Ectodermal cell (in vitro differentiated cells): ENCODE measurements around the gene BCAS1.
A peak's percentile ranks its signal among the peaks of the same experiment; 100 is the strongest.

Source experiments
- H3K27ac ChIP-seq: 2 replicates; pipeline ENCODE4 v1.7.0; 2013; ENCODE audit warnings: mild to moderate bottlenecking, low read depth, low read length; ENCODE audit not compliant: insufficient read depth, poor library complexity, severe bottlenecking
- H3K27me3 ChIP-seq: 2 replicates; pipeline ENCODE4 v1.7.0; 2013; ENCODE audit warnings: mild to moderate bottlenecking, low read length; ENCODE audit not compliant: insufficient read depth, control insufficient read depth, poor library complexity, severe bottlenecking
- H3K36me3 ChIP-seq: one replicate; pipeline ENCODE4 v1.7.0; 2013; ENCODE audit warnings: low read length; ENCODE audit not compliant: control insufficient read depth, insufficient read depth
- H3K4me1 ChIP-seq: one replicate; pipeline ENCODE4 v1.7.0; 2013; ENCODE audit warnings: low read length; ENCODE audit not compliant: control insufficient read depth, insufficient read depth
- H3K4me3 ChIP-seq: 2 replicates; pipeline ENCODE4 v1.7.0; 2013; ENCODE audit warnings: low read depth, low read length, control low read depth; ENCODE audit not compliant: insufficient read depth
- H3K9me3 ChIP-seq: 2 replicates; pipeline ENCODE4 v1.7.0; 2013; ENCODE audit warnings: mild to moderate bottlenecking, low read length, moderate library complexity; ENCODE audit not compliant: control insufficient read depth
- WGBS, 2 experiments: methylation state at CpG; one replicate each; pipeline ENCODE4 v1.1.7; 2013; ENCODE audit warnings: missing lambda C conversion rate in 2 of 2; 5-methylcytosine and 5-hydroxymethylcytosine counted together

Gene BCAS1

GRCh38 chr20:53948383-53949318, 121.7 kb downstream of the BCAS1 start:
- no peak overlapping the region for H3K27ac ChIP-seq
- H3K9me3 ChIP-seq = no peaks in the 10 kb centered on the region
- H3K4me3 ChIP-seq = no peak overlapping the region
- peaks cover 14% of the 10 kb centered on the region for H3K4me1 ChIP-seq
- 96% methylated on average over 10 to 11 of the region's 11 CpGs for WGBS, 2 experiments
- H3K27me3 ChIP-seq = no peaks in the 10 kb centered on the region
- H3K36me3 ChIP-seq = no peaks in the 10 kb centered on the region

- no peak overlapping the region for H3K27ac ChIP-seq
- WGBS, 2 experiments = 87 to 88% methylated on average over 17 of the region's 17 CpGs
- no peak overlapping the region for H3K4me3 ChIP-seq
- no peaks in the 10 kb centered on the region for H3K36me3 ChIP-seq
- H3K4me1 ChIP-seq = peaks cover 14% of the 10 kb centered on the region
- H3K27me3 ChIP-seq = no peaks in the 10 kb centered on the region
- H3K9me3 ChIP-seq = no peaks in the 10 kb centered on the region
Measured at GRCh38 chr20:53947501-53948195, 122.7 kb downstream of the BCAS1 start.

GRCh38 chr20:53946106-53946505, 124.3 kb downstream of the BCAS1 start:
- Histone ChIP-seq H3K9me3 (no peaks in the 10 kb centered on the region), H3K4me3 (no peak overlapping the region), H3K27ac (no peak overlapping the region), H3K36me3 (no peaks in the 10 kb centered on the region), H3K4me1 (peaks cover 29% of the 10 kb centered on the region), H3K27me3 (no peaks in the 10 kb centered on the region)
- 97 to 98% methylated on average over 3 to 4 of the region's 4 CpGs for whole genome bisulfite sequencing, 2 experiments

GRCh38 chr20:53945478-53945877, 124.9 kb downstream of the BCAS1 start:
- WGBS, 2 experiments = 85 to 100% methylated on average over 1 to 2 of the region's 2 CpGs
- H3K27ac ChIP-seq = no peak overlapping the region
- H3K4me3 ChIP-seq = no peak overlapping the region
- H3K9me3 ChIP-seq = no peaks in the 10 kb centered on the region
- peaks cover 30% of the 10 kb centered on the region for H3K4me1 ChIP-seq
- no peaks in the 10 kb centered on the region for H3K36me3 ChIP-seq
- H3K27me3 ChIP-seq = no peaks in the 10 kb centered on the region

- H3K4me3 ChIP-seq = no peak overlapping the region
- H3K36me3 ChIP-seq = no peaks in the 10 kb centered on the region
- H3K27me3 ChIP-seq = no peaks in the 10 kb centered on the region
- peaks cover 24% of the 10 kb centered on the region for H3K4me1 ChIP-seq
- H3K9me3 ChIP-seq = no peaks in the 10 kb centered on the region
- WGBS, 2 experiments = 87 to 88% methylated on average over 7 of the region's 7 CpGs
- no peak overlapping the region for H3K27ac ChIP-seq
Measured at GRCh38 chr20:53944796-53945195, 125.6 kb downstream of the BCAS1 start.

- Histone ChIP-seq H3K4me3 (no peak overlapping the region), H3K9me3 (no peaks in the 10 kb centered on the region), H3K4me1 (peaks cover 23% of the 10 kb centered on the region), H3K27ac (no peak overlapping the region), H3K36me3 (no peaks in the 10 kb centered on the region), H3K27me3 (no peaks in the 10 kb centered on the region)
- 78 to 81% methylated on average over 9 of the region's 11 CpGs for WGBS, 2 experiments
Measured at GRCh38 chr20:53943522-53944291, 126.7 kb downstream of the BCAS1 start.

- 87% methylated on average over 3 of the region's 3 CpGs for WGBS, 2 experiments
- H3K4me1 ChIP-seq = peaks cover 23% of the 10 kb centered on the region
- H3K27ac ChIP-seq = no peak overlapping the region
- no peaks in the 10 kb centered on the region for H3K27me3 ChIP-seq
- H3K9me3 ChIP-seq = no peaks in the 10 kb centered on the region
- no peak overlapping the region for H3K4me3 ChIP-seq
- H3K36me3 ChIP-seq = no peaks in the 10 kb centered on the region
Measured at GRCh38 chr20:53942973-53943372, 127.4 kb downstream of the BCAS1 start.

GRCh38 chr20:53942472-53942816, 128.0 kb downstream of the BCAS1 start:
- Histone ChIP-seq H3K4me1 (peaks cover 23% of the 10 kb centered on the region), H3K9me3 (no peaks in the 10 kb centered on the region), H3K4me3 (no peak overlapping the region), H3K36me3 (no peaks in the 10 kb centered on the region), H3K27ac (peak overlapping the region; percentile 82), H3K27me3 (no peaks in the 10 kb centered on the region)
- 72% methylated on average over 6 of the region's 6 CpGs for WGBS, 2 experiments

- H3K27ac ChIP-seq = peak overlapping the region; percentile 82
- no peaks in the 10 kb centered on the region for H3K36me3 ChIP-seq
- H3K27me3 ChIP-seq = no peaks in the 10 kb centered on the region
- H3K9me3 ChIP-seq = no peaks in the 10 kb centered on the region
- WGBS, 2 experiments = 19 to 21% methylated on average over 7 of the region's 7 CpGs
- no peak overlapping the region for H3K4me3 ChIP-seq
- H3K4me1 ChIP-seq = peaks cover 23% of the 10 kb centered on the region
Measured at GRCh38 chr20:53941680-53942471, 128.5 kb downstream of the BCAS1 start.
